ENCODE measurements around the gene TAAR6.

Gene TAAR6

GRCh38 chr6:132614554-132614953 is 44.4 kb downstream of the TAAR6 start:
- DNase-seq (no peak), ATAC-seq (no peak)
- no peaks in the 10 kb centered on the region for H3K27me3 Mint-ChIP-seq
- H3K4me1 Mint-ChIP-seq: no peaks in the 10 kb centered on the region
- no peak overlapping the region for H3K27ac Mint-ChIP-seq
- H3K9me3 Mint-ChIP-seq: no peaks in the 10 kb centered on the region
- H3K4me3 Mint-ChIP-seq: peak overlapping the region; percentile 38 to 54

- Mint-ChIP-seq H3K27ac (no peak overlapping the region), H3K4me1 (no peaks in the 10 kb centered on the region)
Observed at GRCh38 chr6:132616677-132617076, 46.6 kb downstream of the TAAR6 start.

More at GRCh38 chr6:132616677-132617076, 46.6 kb downstream of the TAAR6 start:
- DNase-seq: no peak
- H3K27me3 Mint-ChIP-seq: no peaks in the 10 kb centered on the region
- no peaks in the 10 kb centered on the region for H3K9me3 Mint-ChIP-seq
- no peak for ATAC-seq
- no peak overlapping the region for H3K4me3 Mint-ChIP-seq

Measured in stimulated activated naive CD8-positive, alpha-beta T cell treated with anti-CD3 and anti-CD28 coated beads, Interleukin-15, amount 100 ng/mL, for 72 hours (primary cell).